Right lobe of liver (tissue), 4 donors: Measurements from ENCODE around the gene RYR3.

Source experiments
- POLR2A ChIP-seq: fragments of 450-650 bp; IDR thresholded peaks from one replicate; pipeline ENCODE4 v1.6.1; 2017; ENCODE audit warnings: antibody characterized with exemption, mild to moderate bottlenecking
- TF ChIP-seq, protein P1 (sequence below), 4 donors: fragments of 200-600 bp in 3 of 4; fragments of 450-650 bp in 1 of 4; IDR thresholded peaks; one replicate each; pipeline versions ENCODE4 v1.5.1 to v1.8.0; 2016 to 2022; ENCODE audit warnings: antibody characterized with exemption in 4 of 4, mild to moderate bottlenecking in 2 of 4
- donor health status: DM: no; HTN: no; CAD: no.
- donor health status: DM: no; HTN: no; CAD: no.
- donor health status: DM: no; HTN: yes; CAD: no.

DNA sequence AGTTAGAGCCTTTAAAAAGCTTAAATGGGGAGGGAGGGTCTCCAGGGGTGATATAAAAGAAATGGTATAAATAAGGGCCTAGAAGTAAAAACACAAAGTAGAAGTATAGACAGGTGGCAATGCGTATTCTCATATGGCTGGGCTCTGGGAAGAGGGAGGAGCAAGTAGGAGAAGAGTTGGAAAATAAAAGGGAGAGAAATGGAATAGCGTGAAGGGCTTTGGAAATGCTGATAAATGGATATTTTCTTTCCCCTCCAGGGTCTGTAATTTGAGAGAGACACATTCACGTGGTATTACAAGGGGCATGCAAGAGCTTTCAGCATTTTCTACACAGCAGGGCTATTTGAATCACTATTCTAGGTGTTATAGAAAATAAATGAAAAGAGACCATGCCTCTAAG, 313.7 kb downstream of the RYR3 start:
- TF ChIP-seq, protein P1, sequence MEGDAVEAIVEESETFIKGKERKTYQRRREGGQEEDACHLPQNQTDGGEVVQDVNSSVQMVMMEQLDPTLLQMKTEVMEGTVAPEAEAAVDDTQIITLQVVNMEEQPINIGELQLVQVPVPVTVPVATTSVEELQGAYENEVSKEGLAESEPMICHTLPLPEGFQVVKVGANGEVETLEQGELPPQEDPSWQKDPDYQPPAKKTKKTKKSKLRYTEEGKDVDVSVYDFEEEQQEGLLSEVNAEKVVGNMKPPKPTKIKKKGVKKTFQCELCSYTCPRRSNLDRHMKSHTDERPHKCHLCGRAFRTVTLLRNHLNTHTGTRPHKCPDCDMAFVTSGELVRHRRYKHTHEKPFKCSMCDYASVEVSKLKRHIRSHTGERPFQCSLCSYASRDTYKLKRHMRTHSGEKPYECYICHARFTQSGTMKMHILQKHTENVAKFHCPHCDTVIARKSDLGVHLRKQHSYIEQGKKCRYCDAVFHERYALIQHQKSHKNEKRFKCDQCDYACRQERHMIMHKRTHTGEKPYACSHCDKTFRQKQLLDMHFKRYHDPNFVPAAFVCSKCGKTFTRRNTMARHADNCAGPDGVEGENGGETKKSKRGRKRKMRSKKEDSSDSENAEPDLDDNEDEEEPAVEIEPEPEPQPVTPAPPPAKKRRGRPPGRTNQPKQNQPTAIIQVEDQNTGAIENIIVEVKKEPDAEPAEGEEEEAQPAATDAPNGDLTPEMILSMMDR (IDR thresholded peaks at IDR 0.05) = no peak
- no peak for TF ChIP-seq POLR2A
